DOHH2 (cell line): ENCODE measurements around the gene IFNA14.

Source experiments
- CTCF ChIP-seq: fragments of 200-600 bp; sonication (generic); IDR thresholded peaks from one replicate; pipeline ENCODE4 v1.5.1; 2014; ENCODE audit warnings: antibody characterized with exemption, mild to moderate bottlenecking, low read depth, low read length; ENCODE audit not compliant: poor library complexity, severe bottlenecking
- EZH2phosphoT487 ChIP-seq: fragments of 200-600 bp; sonication (generic); IDR thresholded peaks from 2 replicates; pipeline ENCODE4 v1.6.1; 2017; ENCODE audit warnings: borderline replicate concordance, mild to moderate bottlenecking, antibody characterized with exemption, low read length, moderate library complexity, mixed read lengths

- TF ChIP-seq CTCF (no peak), EZH2phosphoT487 (no peak)
These were observed at the start of gene IFNA14 for GRCh38 chr9:21239911-21240310.
